H1 (cell line): ENCODE results near the gene ANKRD6. TPM values are rescaled to one million over a fixed set of nuclear protein-coding genes. Genes with fewer than 3 reads are reported as not detected.

ENCODE experiments used
- CTCF ChIA-PET: fragments of 300-600 bp; sonication (Branson Sonifier 250); formaldehyde crosslinking; loops from one replicate; lab custom pipeline; 2021; ENCODE audit not compliant: partially characterized antibody; lab: Charles Lee
- POLR2A ChIA-PET: fragments of 300-600 bp; sonication (Branson Sonifier 250); formaldehyde crosslinking; loops from one replicate; lab custom pipeline; 2021; ENCODE audit warnings: inconsistent platforms; ENCODE audit not compliant: partially characterized antibody; lab: Charles Lee
- DNase-seq, 2 experiments: peaks; one replicate each; pipeline versions ENCODE4 v3.0.0 to v3.0.0-alpha.2; 2010 to 2022; ENCODE audit warnings: low spot score in 2 of 2, low read depth in 1 of 2, mixed read lengths in 1 of 2
- FAIRE-seq: peaks from 2 replicates; lab custom pipeline; 2011; peaks lifted over from hg19 to GRCh38; lab: Jason Lieb, UNC
- H2AFZ ChIP-seq: 2 replicates; pipeline ENCODE4 v1.8.1; 2012; ENCODE audit warnings: low read length, inconsistent platforms
- H2AK5ac ChIP-seq: 2 replicates; pipeline ENCODE4 v1.6.1; 2013; ENCODE audit warnings: low read depth, low read length
- H2BK120ac ChIP-seq: replicated peaks from 2 replicates; pipeline ENCODE3; 2013; ENCODE audit warnings: low read depth, low read length, inconsistent platforms
- H2BK12ac ChIP-seq: 2 replicates; pipeline ENCODE4 v1.6.1; 2013; ENCODE audit warnings: low read depth, low read length
- H2BK15ac ChIP-seq: 2 replicates; pipeline ENCODE4 v1.6.1; 2013; ENCODE audit warnings: low read length
- H2BK20ac ChIP-seq: 2 replicates; pipeline ENCODE4 v1.6.1; 2013; ENCODE audit warnings: low read length
- H2BK5ac ChIP-seq: 2 replicates; pipeline ENCODE4 v1.6.1; 2013; ENCODE audit warnings: low read depth, low read length
- H3K14ac ChIP-seq: 2 replicates; pipeline ENCODE4 v1.6.1; 2013; ENCODE audit warnings: inconsistent platforms; ENCODE audit not compliant: insufficient read length
- H3K18ac ChIP-seq: 2 replicates; pipeline ENCODE4 v1.6.1; 2013; ENCODE audit warnings: low read length; ENCODE audit errors: extremely low read depth
- H3K23ac ChIP-seq: 2 replicates; pipeline ENCODE4 v1.6.1; 2013; ENCODE audit warnings: inconsistent platforms; ENCODE audit not compliant: insufficient read length
- H3K23me2 ChIP-seq: 2 replicates; pipeline ENCODE4 v1.6.1; 2013; ENCODE audit warnings: low read depth, low read length
- H3K27ac ChIP-seq: 2 replicates; pipeline ENCODE4 v1.6.1; 2011; ENCODE audit warnings: low read depth, low read length, inconsistent platforms
- H3K27me3 ChIP-seq, 4 experiments: replicated peaks in 1 of 4; 1 replicate in 1 of 4; 2 replicates in 3 of 4; pipeline versions ENCODE4 v1.6.1 to v1.8.1; 2011 to 2013; ENCODE audit warnings: low read length in 3 of 4, mild to moderate bottlenecking in 3 of 4, inconsistent platforms in 2 of 4, mixed read lengths in 2 of 4, moderate library complexity in 1 of 4; ENCODE audit not compliant: control insufficient read depth in 3 of 4, insufficient read depth in 3 of 4; ENCODE audit errors: extremely low read depth in 1 of 4
- H3K36me3 ChIP-seq, 4 experiments: 2 replicates each; pipeline versions ENCODE4 v1.6.1 to v1.8.1; 2011 to 2013; ENCODE audit warnings: mild to moderate bottlenecking in 4 of 4, low read length in 3 of 4, moderate library complexity in 2 of 4, control low read depth in 1 of 4, inconsistent platforms in 1 of 4; ENCODE audit not compliant: insufficient read depth in 4 of 4, control insufficient read depth in 2 of 4
- H3K4ac ChIP-seq: replicated peaks from 2 replicates; pipeline ENCODE3; 2013; ENCODE audit warnings: low read length, low read depth, mixed read lengths, inconsistent platforms; ENCODE audit not compliant: insufficient read length
- H3K4me1 ChIP-seq, 4 experiments: replicated peaks in 1 of 4; 1 replicate in 1 of 4; 2 replicates in 3 of 4; pipeline versions ENCODE4 v1.6.1 to v1.8.1; 2011 to 2013; ENCODE audit warnings: low read length in 3 of 4, inconsistent platforms in 2 of 4, mixed read lengths in 1 of 4; ENCODE audit not compliant: insufficient read depth in 4 of 4, control insufficient read depth in 3 of 4
- H3K4me2 ChIP-seq, 2 experiments: 2 replicates each; pipeline versions ENCODE4 v1.6.1 to v1.8.1; 2011 to 2013; ENCODE audit warnings: low read depth in 2 of 2, low read length in 2 of 2, control low read depth in 1 of 2, inconsistent platforms in 1 of 2, mild to moderate bottlenecking in 1 of 2; ENCODE audit not compliant: insufficient read depth in 1 of 2
- H3K4me3 ChIP-seq, 4 experiments: fragments of 200-600, 300-600 bp in 1 of 4; sonication (generic), shearing (Covaris generic), sonication (Bioruptor Twin) in 1 of 4; 2 replicates each; pipeline versions ENCODE4 v1.5.1 to v1.8.1; 2011 to 2016; ENCODE audit warnings: low read length in 4 of 4, low read depth in 3 of 4, control low read depth in 2 of 4, inconsistent platforms in 2 of 4, mild to moderate bottlenecking in 2 of 4, mixed read lengths in 1 of 4, moderate library complexity in 1 of 4; ENCODE audit not compliant: insufficient read depth in 2 of 4; ENCODE audit errors: extremely low read depth in 1 of 4
- H3K56ac ChIP-seq: replicated peaks from 2 replicates; pipeline ENCODE3; 2013; ENCODE audit warnings: low read depth, mild to moderate bottlenecking, mixed read lengths, low read length, inconsistent platforms; ENCODE audit not compliant: insufficient read length
- H3K79me1 ChIP-seq: 2 replicates; pipeline ENCODE4 v1.6.1; 2013; ENCODE audit warnings: low read depth, low read length, control low read depth
- H3K79me2 ChIP-seq, 2 experiments: 2 replicates each; pipeline versions ENCODE4 v1.6.1 to v1.8.1; 2012 to 2013; ENCODE audit warnings: low read length in 2 of 2, mild to moderate bottlenecking in 2 of 2, inconsistent platforms in 1 of 2; ENCODE audit not compliant: insufficient read depth in 2 of 2, control insufficient read depth in 1 of 2
- H3K9ac ChIP-seq, 4 experiments: replicated peaks in 1 of 4; 1 replicate in 1 of 4; 2 replicates in 3 of 4; pipeline versions ENCODE4 v1.6.1 to v1.8.1; 2011 to 2013; ENCODE audit warnings: low read depth in 3 of 4, low read length in 3 of 4, control low read depth in 2 of 4, mild to moderate bottlenecking in 2 of 4, moderate library complexity in 2 of 4, inconsistent platforms in 1 of 4; ENCODE audit errors: extremely low read depth in 1 of 4
- H3K9me3 ChIP-seq, 2 experiments: 2 replicates each; pipeline versions ENCODE4 v1.6.1 to v1.8.1; 2012 to 2013; ENCODE audit warnings: mild to moderate bottlenecking in 2 of 2, moderate library complexity in 2 of 2, control low read depth in 1 of 2, inconsistent platforms in 1 of 2, low read depth in 1 of 2, low read length in 1 of 2, mixed read lengths in 1 of 2; ENCODE audit not compliant: insufficient read depth in 2 of 2
- H4K20me1 ChIP-seq, 2 experiments: replicated peaks in 1 of 2; 2 replicates each; pipeline versions ENCODE3 to v1.8.1; 2011 to 2013; ENCODE audit warnings: inconsistent platforms in 2 of 2, low read length in 2 of 2, mild to moderate bottlenecking in 1 of 2; ENCODE audit not compliant: insufficient read depth in 2 of 2, control insufficient read depth in 1 of 2
- H4K5ac ChIP-seq: 2 replicates; pipeline ENCODE4 v1.6.1; 2013; ENCODE audit warnings: low read length, low read depth, mixed read lengths, inconsistent platforms; ENCODE audit not compliant: insufficient read length
- H4K8ac ChIP-seq: 2 replicates; pipeline ENCODE4 v1.8.0; 2013; ENCODE audit warnings: mild to moderate bottlenecking, moderate library complexity, low read length, inconsistent platforms; ENCODE audit not compliant: insufficient read depth; ENCODE audit errors: extremely low read depth
- H4K91ac ChIP-seq: replicated peaks from 2 replicates; pipeline ENCODE3; 2013; ENCODE audit warnings: low read length, mixed read lengths, inconsistent platforms; ENCODE audit not compliant: insufficient read length
- HDAC2 ChIP-seq, 2 experiments: fragments of 300-600 bp in 1 of 2; sonication (generic) in 1 of 2; IDR thresholded peaks; 2 replicates each; pipeline ENCODE4 v1.6.1; 2011 to 2012; ENCODE audit warnings: low read depth in 2 of 2, low read length in 2 of 2, mild to moderate bottlenecking in 2 of 2, moderate library complexity in 2 of 2, borderline replicate concordance in 1 of 2, inconsistent platforms in 1 of 2
- HDAC6 ChIP-seq: IDR thresholded peaks from one replicate; pipeline ENCODE4 v1.7.1; 2012; ENCODE audit warnings: low read depth, mild to moderate bottlenecking, inconsistent platforms, low read length, moderate library complexity
- RFX5 ChIP-seq: IDR thresholded peaks from 2 replicates; pipeline ENCODE4 v1.6.1; 2011; ENCODE audit warnings: low read depth, low read length, improper control_type of control experiment, borderline replicate concordance
- WGBS, 2 experiments: shearing (Covaris generic) in 1 of 2; methylation state at CpG; one replicate each; pipeline versions ENCODE4 v1.1.6 to v1.1.7; 2013 to 2015; ENCODE audit warnings: low lambda C conversion rate in 2 of 2, mixed read lengths in 2 of 2, inconsistent platforms in 1 of 2, low coverage in 1 of 2, missing lambda C conversion rate in 1 of 2; ENCODE audit not compliant: insufficient replicate concordance in 2 of 2, insufficient coverage in 1 of 2, insufficient read length in 1 of 2; ENCODE audit errors: extremely low coverage in 1 of 2, missing lambda C conversion rate in 1 of 2; 5-methylcytosine and 5-hydroxymethylcytosine counted together
- polyA plus RNA-seq, 7 experiments: library from polyadenylated mRNA; depleted of rRNA in 3 of 7; stranded (reverse) in 5 of 7; unstranded in 2 of 7; fragments of >200 nt in 5 of 7; fragments of 200-250 nt in 2 of 7; gene quantifications; 1 replicate in 5 of 7; 2 replicates in 1 of 7; 4 replicates in 1 of 7; pipeline versions ENCODE4 v1.2.1 to v1.2.3, GENCODE V29; 2011 to 2013; ENCODE audit warnings: missing spikeins in 2 of 7, mixed read lengths in 2 of 7
- total RNA-seq: library from RNA; stranded (reverse); fragmentation: NEBNext Ultra II Directional; extraction: Animal tissue kit (Norgen Biotek cat#: 25700); gene quantifications from 2 replicates; pipeline ENCODE4 v1.2.1, GENCODE V29; 2021

Gene ANKRD6
- total and polyA plus RNA-seq, 2 of the 8 experiments (the other 6 are each of a cell fraction or from before 2014, with no cell fraction given) = 5.9 to 12.8 TPM

DNA sequence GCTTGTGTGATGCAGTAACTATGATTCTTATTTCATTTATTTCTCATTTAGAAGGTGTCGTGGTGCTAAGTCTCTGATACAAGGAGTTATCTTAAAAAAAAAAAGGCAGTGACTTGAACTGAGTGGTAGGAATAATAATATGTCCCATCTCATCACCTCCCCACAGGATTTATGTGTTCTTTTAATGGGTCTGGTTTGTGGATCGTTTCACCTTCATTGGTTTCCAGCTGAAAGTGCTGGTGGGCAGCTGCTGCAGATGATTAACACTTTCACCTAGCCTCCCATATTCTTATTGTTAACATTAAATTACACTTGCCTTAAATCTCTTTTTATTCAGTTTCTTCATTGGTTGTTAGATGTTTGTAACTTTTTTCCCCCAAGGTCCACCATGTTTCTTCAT is 68.8 kb downstream of the ANKRD6 start:
- no peak overlapping the region for H4K8ac ChIP-seq
- H2AK5ac ChIP-seq = no peak overlapping the region
- no peaks in the 10 kb centered on the region for H3K9me3 ChIP-seq
- TF ChIP-seq HDAC2 (IDR thresholded peaks at IDR 0.05; ENCODE audit: borderline replicate concordance in 1 of 2, low read depth in 2 of 2, low read length in 2 of 2) (no peak), HDAC6 (no peak), RFX5 (no peak)
- TF ChIP-seq, all 59 proteins: peak for 0
- Histone ChIP-seq H3K23ac (no peak overlapping the region), H3K27ac (no peak overlapping the region), H3K79me1 (no peaks in the 10 kb centered on the region), H4K5ac (no peak overlapping the region), H3K36me3 (no peaks in the 10 kb centered on the region), H3K4me2 (peak overlapping the region; percentile 29 to 47; a peak in 3 of 4 replicates), H3K27me3 (peaks cover 0 to 7% (median 0%) of the 10 kb centered on the region in 4 experiments; a peak in 2 of 7 replicates), H3K18ac (no peak overlapping the region; the same call in 1 of the 2 replicates), H2BK15ac (no peak overlapping the region), H3K9ac (no peak overlapping the region), H3K56ac (no peak overlapping the region), H2BK5ac (no peak overlapping the region), H3K4me1 (peaks cover 7 to 19% (median 11%) of the 10 kb centered on the region in 4 experiments), H3K4me3 (no peak overlapping the region; a peak in 1 of 8 replicates), H3K4ac (no peak overlapping the region), H4K20me1 (no peaks in the 10 kb centered on the region), H3K14ac (no peak overlapping the region), H2BK120ac (no peak overlapping the region), H2AFZ (no peak overlapping the region), H2BK20ac (no peak overlapping the region), H2BK12ac (no peak overlapping the region), H3K79me2 (peaks cover 0 to 3% of the 10 kb centered on the region in 2 experiments; a peak in 1 of 4 replicates), H3K23me2 (no peaks in the 10 kb centered on the region), H4K91ac (no peak overlapping the region)
- no peak for FAIRE-seq
- 77% methylated on average over 2 of the region's 2 CpGs; no CpG with 5 or more reads in 1 of the 2 experiments for WGBS, 2 experiments
- DNase-seq = no peak
- ChIA-PET POLR2A (interaction anchor here (1.1 kb wide), 1 partner anchor 17 kb away, joined by 3 read pairs; no protein-coding TSS in a partner anchor), CTCF (interaction anchor here (0.8 to 1.2 kb wide), 4 partner anchors 9 to 130 kb away, joined by 3 to 8 read pairs (median 4); no protein-coding TSS in a partner anchor)
